ENCODE measurements around the gene DPH6. TPM values are rescaled to one million over a fixed set of nuclear protein-coding genes. Genes with fewer than 3 reads are reported as not detected.

The DPH6 gene
- total RNA-seq, 3 donors from 2014 or later (not counting 1 experiment from before 2014, with no cell fraction given) = 10.8 to 13.3 (median 13.1) TPM

- DNase-seq (peak in 1 of 2 donors; percentile 4), ATAC-seq (no peak)
- Histone ChIP-seq H3K27ac (ENCODE audit: low read length) (peak overlapping the region; percentile 98), H3K4me3 (ENCODE audit: low read length) (peak overlapping the region; percentile 83), H3K9me3 (ENCODE audit: control insufficient read depth, insufficient read depth, low read length) (no peaks in the 10 kb centered on the region), H3K4me1 (ENCODE audit: control insufficient read depth, insufficient read depth, low read length) (peaks cover 13% of the 10 kb centered on the region), H3K27me3 (ENCODE audit: control insufficient read depth, insufficient read depth, low read length) (no peaks in the 10 kb centered on the region), H3K36me3 (ENCODE audit: control insufficient read depth, insufficient read depth, low read length) (no peaks in the 10 kb centered on the region)
- H3K27me3 Mint-ChIP-seq (ENCODE audit: low read depth in 2 of 2) = no peaks in the 10 kb centered on the region
- 73% methylated on average over 14 of the region's 14 CpGs for WGBS (ENCODE audit: insufficient coverage)
- H3K4me1 Mint-ChIP-seq = peaks cover 15 to 26% of the 10 kb centered on the region in 2 donors
- H3K9me3 Mint-ChIP-seq = no peaks in the 10 kb centered on the region
- no peak for TF ChIP-seq CTCF (IDR thresholded peaks at IDR 0.05)
- intact Hi-C loops (cut with micrococcal nuclease) = loop anchor here (5.0 to 10.0 kb wide), 2 partner anchors 62 to 1031 kb away; partner anchors contain the start of gene CDIN1
- H3K4me3 Mint-ChIP-seq = peak overlapping the region; percentile 96
- H3K27ac Mint-ChIP-seq = peak overlapping the region; percentile 96 to 97
- H3K36me3 Mint-ChIP-seq = no peaks in the 10 kb centered on the region
Observed at GRCh38 chr15:35546511-35547381, 781 bp upstream of the DPH6 start.

GRCh38 chr15:35545316-35545823 is 595 bp downstream of the DPH6 start:
- intact Hi-C loops (cut with micrococcal nuclease) = loop anchor here (5.0 to 10.0 kb wide), 2 partner anchors 61 to 1032 kb away; partner anchors contain the start of gene CDIN1
- peak; percentile 0 to 5 (median 3) for ATAC-seq
- TF ChIP-seq CTCF (IDR thresholded peaks at IDR 0.05) = no peak
- Histone ChIP-seq H3K27me3 (ENCODE audit: control insufficient read depth, insufficient read depth, low read length) (no peaks in the 10 kb centered on the region), H3K36me3 (ENCODE audit: control insufficient read depth, insufficient read depth, low read length) (no peaks in the 10 kb centered on the region), H3K27ac (ENCODE audit: low read length) (peak overlapping the region; percentile 98), H3K4me3 (ENCODE audit: low read length) (peak overlapping the region; percentile 83), H3K9me3 (ENCODE audit: control insufficient read depth, insufficient read depth, low read length) (no peaks in the 10 kb centered on the region), H3K4me1 (ENCODE audit: control insufficient read depth, insufficient read depth, low read length) (peaks cover 13% of the 10 kb centered on the region)
- no peak for DNase-seq
- peaks cover 20 to 26% of the 10 kb centered on the region in 2 donors for H3K4me1 Mint-ChIP-seq
- no peaks in the 10 kb centered on the region for H3K36me3 Mint-ChIP-seq
- H3K27me3 Mint-ChIP-seq (ENCODE audit: low read depth in 2 of 2) = no peaks in the 10 kb centered on the region
- WGBS (ENCODE audit: insufficient coverage) = 4% methylated on average over 12 of the region's 15 CpGs
- H3K27ac Mint-ChIP-seq = peak overlapping the region; percentile 96 to 97
- H3K4me3 Mint-ChIP-seq = peak overlapping the region; percentile 96
- no peaks in the 10 kb centered on the region for H3K9me3 Mint-ChIP-seq

- H3K27me3 ChIP-seq (ENCODE audit: control insufficient read depth, insufficient read depth, low read length) = no peaks in the 10 kb centered on the region
- DNase-seq = no peak
- Mint-ChIP-seq H3K36me3 (no peaks in the 10 kb centered on the region), H3K27ac (no peak overlapping the region), H3K27me3 (ENCODE audit: low read depth in 2 of 2) (no peaks in the 10 kb centered on the region), H3K9me3 (no peaks in the 10 kb centered on the region), H3K4me3 (no peak overlapping the region), H3K4me1 (peaks cover 16 to 19% of the 10 kb centered on the region in 2 donors)
- WGBS (ENCODE audit: insufficient coverage) = 94% methylated on average over 1 of the region's 1 CpG
- no peak for TF ChIP-seq CTCF (IDR thresholded peaks at IDR 0.05)
- H3K36me3 ChIP-seq (ENCODE audit: control insufficient read depth, insufficient read depth, low read length) = peaks cover 4% of the 10 kb centered on the region
- no peak for ATAC-seq
- H3K4me1 ChIP-seq (ENCODE audit: control insufficient read depth, insufficient read depth, low read length) = peaks cover 4% of the 10 kb centered on the region
- no peak overlapping the region for H3K27ac ChIP-seq (ENCODE audit: low read length)
- no peaks in the 10 kb centered on the region for H3K9me3 ChIP-seq (ENCODE audit: control insufficient read depth, insufficient read depth, low read length)
- H3K4me3 ChIP-seq (ENCODE audit: low read length) = no peak overlapping the region
- intact Hi-C loops (cut with micrococcal nuclease) = loop anchor here (10.0 kb wide), 1 partner anchor 56 kb away; no protein-coding TSS in a partner anchor
Observed at GRCh38 chr15:35540885-35541284, 5.1 kb downstream of the DPH6 start.
